HG03378 (cell line): ENCODE measurements around the gene ZC4H2.
"Not testable (repeated sequence)": the region's sequence is repeated elsewhere in the genome, so short reads cannot be mapped to it uniquely, and the experiment has no call there.

Experiments used
- ATAC-seq: cut with Tn5 transposase; IDR thresholded peaks from one replicate; pipeline ENCODE4 v1.9.1; 2021; ENCODE audit warnings: mild to moderate bottlenecking, moderate library complexity; ENCODE audit not compliant: unreplicated experiment

Gene ZC4H2

GRCh38 chrX:64975989-64976672, at the start of gene ZC4H2:
Gene ZC4H2 (minus strand): TSS chrX:64976450. CDS start chrX:64976377, 73 bp downstream.
- ATAC-seq = peak; percentile 97

GRCh38 chrX:65017451-65017850, 41.2 kb upstream of the ZC4H2 start:
- ATAC-seq = no peak

- no peak for ATAC-seq
Measured at GRCh38 chrX:65014230-65014629, 38.0 kb upstream of the ZC4H2 start.

GRCh38 chrX:65009459-65009858, 33.2 kb upstream of the ZC4H2 start:
- no peak for ATAC-seq

- not testable (repeated sequence) for ATAC-seq
Measured at GRCh38 chrX:65002208-65002607, 26.0 kb upstream of the ZC4H2 start.

- ATAC-seq = no peak
Measured at GRCh38 chrX:64996805-64997204, 20.6 kb upstream of the ZC4H2 start.

- ATAC-seq = no peak
Measured at GRCh38 chrX:64994131-64994798, 18.0 kb upstream of the ZC4H2 start.

GRCh38 chrX:64977830-64978229, 1.6 kb upstream of the ZC4H2 start:
- no peak for ATAC-seq

- no peak for ATAC-seq
Measured at GRCh38 chrX:64977051-64977450, 801 bp upstream of the ZC4H2 start.

GRCh38 chrX:64976673-64977040, 407 bp upstream of the ZC4H2 start:
- peak; percentile 33 for ATAC-seq

- ATAC-seq = no peak
Measured at GRCh38 chrX:64975491-64975890, 759 bp downstream of the ZC4H2 start.

- no peak for ATAC-seq
Measured at GRCh38 chrX:64925480-64925879, 50.8 kb downstream of the ZC4H2 start.

- no peak for ATAC-seq
Measured at GRCh38 chrX:64908121-64908520, 68.1 kb downstream of the ZC4H2 start.

GRCh38 chrX:64894454-64895038, 81.7 kb downstream of the ZC4H2 start:
- peak; percentile 81 for ATAC-seq

GRCh38 chrX:64885850-64886249, 90.4 kb downstream of the ZC4H2 start:
- peak; percentile 51 for ATAC-seq

- ATAC-seq = not testable (repeated sequence)
Measured at GRCh38 chrX:64878709-64879108, 97.5 kb downstream of the ZC4H2 start.

- no peak for ATAC-seq
Measured at GRCh38 chrX:64867217-64867616, 109.0 kb downstream of the ZC4H2 start.
